Psoas muscle (tissue), 8 donors: Measurements from ENCODE around the gene VPS37B. TPM values are rescaled to one million over a fixed set of nuclear protein-coding genes. Genes with fewer than 3 reads are reported as not detected.
"Not testable (repeated sequence)": the region's sequence is repeated elsewhere in the genome, so short reads cannot be mapped to it uniquely, and the experiment has no call there.

Source experiments
- ATAC-seq, 4 donors: fragments of 200-7000 bp; cut with Tn5 transposase; one replicate each; pipeline ENCODE4 v1.9.1; 2020; ENCODE audit warnings: moderate library complexity in 3 of 4, mild to moderate bottlenecking in 2 of 4
- DNase-seq, 2 donors: peaks; one replicate each; pipeline ENCODE4 v3.0.0-alpha.2; 2020
- H3K27ac ChIP-seq: fragments of 200-600 bp; one replicate; pipeline ENCODE4 v1.8.0; 2022
- H3K27me3 ChIP-seq, 3 donors: fragments of 200-600 bp in 1 of 3; one replicate each; pipeline versions ENCODE4 v1.6.1 to v1.8.0; 2013 to 2022; ENCODE audit warnings: low read length in 2 of 3, mild to moderate bottlenecking in 2 of 3, moderate library complexity in 1 of 3; ENCODE audit not compliant: insufficient read depth in 3 of 3
- H3K36me3 ChIP-seq, 2 donors: fragments of 200-600 bp in 1 of 2; one replicate each; pipeline versions ENCODE4 v1.6.1 to v1.8.0; 2013 to 2022; ENCODE audit warnings: low read depth in 1 of 2, mild to moderate bottlenecking in 1 of 2, moderate library complexity in 1 of 2; ENCODE audit not compliant: insufficient read depth in 1 of 2
- H3K4me1 ChIP-seq: fragments of 200-600 bp; one replicate; pipeline ENCODE4 v1.8.0; 2022
- H3K4me3 ChIP-seq: fragments of 200-600 bp; one replicate; pipeline ENCODE4 v1.8.0; 2022; ENCODE audit warnings: mild to moderate bottlenecking
- H3K9me3 ChIP-seq: fragments of 200-600 bp; one replicate; pipeline ENCODE4 v1.8.0; 2022
- CTCF ChIP-seq: fragments of 200-600 bp; IDR thresholded peaks from one replicate; pipeline ENCODE4 v1.8.0; 2022; ENCODE audit warnings: antibody characterized with exemption
- WGBS, 3 donors: extraction: QIAGEN DNeasy Blood & Tissue Kit; methylation state at CpG; one replicate each; pipeline versions ENCODE4 v1.1.6 to v1.1.7; 2013; 5-methylcytosine and 5-hydroxymethylcytosine counted together
- intact Hi-C, 2 donors: fragments of 100-400 bp; cut with DNase I; formaldehyde crosslinking; loops; one replicate each; pipeline versions ENCODE4 v1.11.0 to v1.14.2; 2022
- polyA plus RNA-seq, 3 donors: library from polyadenylated mRNA; stranded (reverse); fragments of 200-250 nt; gene quantifications; one replicate each; pipeline ENCODE4 v1.2.3, GENCODE V29; 2013
- total RNA-seq, 4 donors: library from RNA; stranded (reverse); fragmentation: NEBNext Ultra II Directional in 2 of 4; extraction: Animal tissue kit (Norgen Biotek cat#: 25700) in 2 of 4; gene quantifications; one replicate each; pipeline versions ENCODE4 v1.2.1 to v1.2.4, GENCODE V29; 2021 to 2023
- donor health status: healthy with polysubstance abuse.
- donor health status: DM: no; HTN: no; CAD: no; lungs with moderate emphysema.
- donor health status: Bipolar disorder and iron deficiency.
- donor health status: healthy.
- donor health status: DM: yes; HTN: yes; CAD: no.
- donor health status: DM: no; HTN: no; CAD: no.
- donor health status: DM: no; HTN: no; CAD: no.
- donor health status: DM: yes; HTN: yes; CAD: no.

Gene VPS37B
- total and polyA plus RNA-seq, 7 donors, result 3.2 to 11.1 (median 8.9) TPM

GRCh38 chr12:122909442-122910288 lies 13.7 kb upstream of the VPS37B start:
- DNase-seq (no peak), ATAC-seq (peak; percentile 78 to 90 (median 88))
- intact Hi-C loops, result no loop called here
- Histone ChIP-seq H3K27ac (peak overlapping the region; percentile 42), H3K36me3 (no peaks in the 10 kb centered on the region), H3K4me1 (peaks cover 19% of the 10 kb centered on the region), H3K4me3 (no peak overlapping the region), H3K27me3 (no peaks in the 10 kb centered on the region), H3K9me3 (no peaks in the 10 kb centered on the region)
- 34 to 38% (median 37%) methylated on average over 12 of the region's 12 CpGs for WGBS, 3 donors
- no peak for TF ChIP-seq CTCF

- H3K4me3 ChIP-seq, result no peak overlapping the region
- WGBS, 3 donors, result 86 to 89% (median 88%) methylated on average over 6 of the region's 6 CpGs
- H3K36me3 ChIP-seq, result no peaks in the 10 kb centered on the region
- no peaks in the 10 kb centered on the region for H3K9me3 ChIP-seq
- no peak overlapping the region for H3K27ac ChIP-seq
- intact Hi-C loops, result no loop called here
- DNase-seq, result no peak
- TF ChIP-seq CTCF, result no peak
- H3K4me1 ChIP-seq, result peaks cover 19% of the 10 kb centered on the region
- ATAC-seq, result no peak
- no peaks in the 10 kb centered on the region for H3K27me3 ChIP-seq
These were observed 13.0 kb upstream of the VPS37B start for GRCh38 chr12:122908915-122909314.

GRCh38 chr12:122905258-122905657 lies 9.3 kb upstream of the VPS37B start:
- WGBS, 3 donors, result 95 to 97% (median 97%) methylated on average over 5 of the region's 5 CpGs
- not testable (repeated sequence) for ATAC-seq

GRCh38 chr12:122903693-122904034 lies 7.7 kb upstream of the VPS37B start:
- H3K9me3 ChIP-seq, result no peaks in the 10 kb centered on the region
- H3K4me1 ChIP-seq, result no peaks in the 10 kb centered on the region
- no peaks in the 10 kb centered on the region for H3K27me3 ChIP-seq
- H3K27ac ChIP-seq, result no peak overlapping the region
- 72 to 81% (median 72%) methylated on average over 7 of the region's 7 CpGs for WGBS, 3 donors
- TF ChIP-seq CTCF, result no peak
- no peak for DNase-seq
- no peak for ATAC-seq
- intact Hi-C loops, result no loop called here
- H3K4me3 ChIP-seq, result no peak overlapping the region
- no peaks in the 10 kb centered on the region for H3K36me3 ChIP-seq

More at GRCh38 chr12:122905258-122905657, 9.3 kb upstream of the VPS37B start:
- H3K4me3 ChIP-seq, H3K27me3 ChIP-seq, H3K4me1 ChIP-seq, H3K36me3 ChIP-seq, intact Hi-C loops, H3K27ac ChIP-seq, DNase-seq, H3K9me3 ChIP-seq: not testable (repeated sequence)

GRCh38 chr12:122902854-122903692 lies 7.1 kb upstream of the VPS37B start:
- H3K9me3 ChIP-seq, result no peaks in the 10 kb centered on the region
- H3K4me1 ChIP-seq, result no peaks in the 10 kb centered on the region
- no peak for TF ChIP-seq CTCF
- H3K27ac ChIP-seq, result no peak overlapping the region
- no peak overlapping the region for H3K4me3 ChIP-seq
- H3K27me3 ChIP-seq, result no peaks in the 10 kb centered on the region
- DNase-seq (no peak), ATAC-seq (no peak)
- intact Hi-C loops, result no loop called here
- no peaks in the 10 kb centered on the region for H3K36me3 ChIP-seq
- 33 to 43% (median 36%) methylated on average over 10 of the region's 10 CpGs for WGBS, 3 donors
